Bronchial epithelial cell (primary cell): ENCODE data around the gene MRPL46. TPM values are rescaled to one million over a fixed set of nuclear protein-coding genes. Genes with fewer than 3 reads are reported as not detected.

Experiments used
- DNase-seq: peaks from one replicate; pipeline ENCODE4 v3.0.0-alpha.2; 2010; ENCODE audit warnings: low read depth
- FAIRE-seq: peaks from 2 replicates; lab custom pipeline; 2011; peaks lifted over from hg19 to GRCh38; lab: Jason Lieb, UNC
- H3K27me3 ChIP-seq: 2 replicates; pipeline ENCODE4 v1.5.1; 2011; ENCODE audit warnings: low read length; ENCODE audit not compliant: control insufficient read depth, insufficient read depth
- H3K36me3 ChIP-seq: 2 replicates; pipeline ENCODE4 v1.5.1; 2011; ENCODE audit warnings: low read length; ENCODE audit not compliant: control insufficient read depth, insufficient read depth
- H3K4me3 ChIP-seq: 2 replicates; pipeline ENCODE4 v1.5.1; 2011; ENCODE audit warnings: mild to moderate bottlenecking, low read depth, low read length, control low read depth
- total RNA-seq: library from RNA; depleted of rRNA; stranded (reverse); fragments of >200 nt; gene quantifications from 2 replicates; pipeline ENCODE4 v1.2.1, GENCODE V29; 2014
- TF ChIP-seq, protein P1 (sequence below): IDR thresholded peaks from 2 replicates; pipeline ENCODE4 v1.5.1; 2011; ENCODE audit warnings: mild to moderate bottlenecking, moderate library complexity, low read length, control low read depth, inconsistent platforms; ENCODE audit not compliant: insufficient read depth, severe bottlenecking

MRPL46 gene
- total RNA-seq = 14.5 and 18.6 TPM in 2 replicates

DNA sequence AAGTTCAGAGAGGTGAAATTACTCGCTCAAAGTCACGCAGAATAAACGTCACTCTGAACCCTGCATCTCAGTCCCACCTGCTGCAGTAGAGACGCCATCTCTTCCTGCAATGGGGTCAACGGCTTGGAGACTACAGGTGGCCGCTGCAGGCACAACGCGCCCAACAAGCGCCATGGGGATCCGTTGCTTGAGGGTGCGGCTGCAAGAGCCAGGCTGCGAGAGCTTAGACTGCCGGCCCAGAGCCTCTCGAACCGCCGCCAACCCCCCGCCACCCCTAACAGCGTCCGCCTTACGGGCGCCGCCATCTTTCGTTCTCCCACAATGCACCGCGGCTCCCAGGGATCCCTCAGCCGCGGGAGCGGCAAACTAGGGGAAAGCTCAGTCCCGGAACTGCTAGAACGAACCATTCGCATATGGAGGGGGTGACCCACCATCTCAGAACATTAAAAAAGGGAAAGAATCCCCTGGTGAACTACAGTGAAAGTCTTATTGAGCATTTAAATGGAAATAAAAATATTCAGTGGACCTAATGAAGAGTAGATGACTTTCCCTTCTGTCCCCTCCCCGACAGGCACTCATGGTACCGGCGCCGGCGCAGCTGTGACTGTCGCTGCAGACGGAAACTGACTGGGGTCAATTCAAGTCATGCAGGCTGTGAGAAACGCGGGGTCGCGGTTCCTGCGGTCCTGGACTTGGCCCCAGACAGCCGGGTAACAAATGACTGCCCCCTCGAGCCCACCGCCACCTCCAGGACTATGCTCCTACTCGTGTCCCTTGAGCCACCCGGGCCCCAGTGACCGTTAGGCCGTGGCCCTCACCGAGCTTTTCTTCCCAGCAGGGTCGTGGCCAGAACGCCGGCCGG, at the start of gene MRPL46, which contains the start of gene MRPS11:
Gene MRPL46 (minus strand): TSS at position 316 of the 862 bp plus-strand sequence. CDS start 11 bp downstream, at position 305.
Gene MRPS11 (plus strand): TSS at position 636 of the 862 bp plus-strand sequence. CDS start 10 bp downstream, at position 646.
- Histone ChIP-seq H3K36me3 (peaks cover 7% of the 10 kb centered on the region), H3K4me3 (peak within 1 kb of the TSS; percentile 51), H3K27me3 (no peaks in the 10 kb centered on the region)
- no peak for FAIRE-seq
- DNase-seq = peak; percentile 66
- TF ChIP-seq, protein P1, sequence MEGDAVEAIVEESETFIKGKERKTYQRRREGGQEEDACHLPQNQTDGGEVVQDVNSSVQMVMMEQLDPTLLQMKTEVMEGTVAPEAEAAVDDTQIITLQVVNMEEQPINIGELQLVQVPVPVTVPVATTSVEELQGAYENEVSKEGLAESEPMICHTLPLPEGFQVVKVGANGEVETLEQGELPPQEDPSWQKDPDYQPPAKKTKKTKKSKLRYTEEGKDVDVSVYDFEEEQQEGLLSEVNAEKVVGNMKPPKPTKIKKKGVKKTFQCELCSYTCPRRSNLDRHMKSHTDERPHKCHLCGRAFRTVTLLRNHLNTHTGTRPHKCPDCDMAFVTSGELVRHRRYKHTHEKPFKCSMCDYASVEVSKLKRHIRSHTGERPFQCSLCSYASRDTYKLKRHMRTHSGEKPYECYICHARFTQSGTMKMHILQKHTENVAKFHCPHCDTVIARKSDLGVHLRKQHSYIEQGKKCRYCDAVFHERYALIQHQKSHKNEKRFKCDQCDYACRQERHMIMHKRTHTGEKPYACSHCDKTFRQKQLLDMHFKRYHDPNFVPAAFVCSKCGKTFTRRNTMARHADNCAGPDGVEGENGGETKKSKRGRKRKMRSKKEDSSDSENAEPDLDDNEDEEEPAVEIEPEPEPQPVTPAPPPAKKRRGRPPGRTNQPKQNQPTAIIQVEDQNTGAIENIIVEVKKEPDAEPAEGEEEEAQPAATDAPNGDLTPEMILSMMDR = no peak

DNA sequence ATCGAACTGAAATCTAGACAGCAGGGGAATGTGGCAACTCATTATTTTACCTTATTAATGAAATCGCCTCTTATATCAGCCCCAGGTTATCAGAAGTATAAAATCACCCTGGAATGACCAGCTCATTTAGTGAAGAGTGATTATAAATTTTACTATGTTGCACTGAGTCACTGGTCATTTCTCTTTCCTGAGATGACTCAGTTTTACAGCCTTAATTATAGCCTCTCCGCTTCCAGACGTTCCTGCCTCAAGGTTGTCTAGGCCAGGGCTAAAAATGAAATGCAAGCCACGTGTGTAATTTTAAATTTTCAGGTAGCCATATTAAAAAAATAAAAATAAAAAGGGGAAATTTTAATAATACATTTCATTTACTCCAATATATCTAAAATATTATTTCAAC, 46.0 kb upstream of the MRPL46 start:
- no peak for FAIRE-seq
- Histone ChIP-seq H3K4me3 (no peak overlapping the region), H3K27me3 (no peaks in the 10 kb centered on the region), H3K36me3 (no peaks in the 10 kb centered on the region)
- peak; percentile 11 for DNase-seq
- TF ChIP-seq, protein P1 = no peak

DNA sequence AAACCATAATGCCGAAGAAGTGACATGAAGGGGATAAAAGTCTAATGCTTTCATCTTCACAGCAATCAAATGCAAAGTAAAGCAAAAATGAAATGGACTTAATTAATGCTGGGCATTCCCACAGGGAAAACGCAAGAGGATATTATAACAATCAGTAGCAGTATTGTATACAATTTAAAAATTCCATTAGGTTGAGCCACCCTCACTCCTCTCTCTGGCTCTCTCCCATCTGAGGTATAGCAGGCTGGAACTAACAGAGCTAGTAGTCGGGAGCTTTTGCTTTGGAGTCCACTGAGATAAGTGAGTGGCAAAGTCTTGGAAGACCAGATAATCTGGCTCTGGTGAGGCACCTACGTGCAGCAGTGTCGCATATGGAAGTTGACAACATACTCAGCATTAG, 45.4 kb upstream of the MRPL46 start:
- H3K4me3 ChIP-seq = no peak overlapping the region
- no peak for FAIRE-seq
- H3K36me3 ChIP-seq = no peaks in the 10 kb centered on the region
- TF ChIP-seq, protein P1 = no peak
- H3K27me3 ChIP-seq = no peaks in the 10 kb centered on the region
- no peak for DNase-seq

DNA sequence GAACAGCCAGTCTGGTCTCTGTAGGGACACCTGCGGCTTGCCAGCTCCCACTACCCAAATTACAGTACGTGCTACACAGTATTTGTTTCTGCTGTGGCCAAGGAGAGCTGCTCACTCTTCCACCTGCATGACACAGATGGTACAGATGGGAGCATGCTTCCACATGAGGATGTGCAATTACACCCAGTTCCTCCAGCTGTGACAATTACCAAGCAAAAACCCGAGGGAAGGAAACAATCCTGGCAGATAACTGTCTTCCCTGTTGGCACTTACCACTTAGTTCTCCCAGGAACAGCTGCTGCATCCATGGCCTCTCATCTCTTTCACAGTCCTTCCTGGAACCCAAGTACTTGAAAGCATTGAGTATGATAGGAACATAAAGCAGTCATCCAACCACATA, 44.9 kb upstream of the MRPL46 start:
- TF ChIP-seq, protein P1 = no peak
- no peaks in the 10 kb centered on the region for H3K36me3 ChIP-seq
- no peak for DNase-seq
- no peak for FAIRE-seq
- H3K4me3 ChIP-seq = no peak overlapping the region
- H3K27me3 ChIP-seq = no peaks in the 10 kb centered on the region

DNA sequence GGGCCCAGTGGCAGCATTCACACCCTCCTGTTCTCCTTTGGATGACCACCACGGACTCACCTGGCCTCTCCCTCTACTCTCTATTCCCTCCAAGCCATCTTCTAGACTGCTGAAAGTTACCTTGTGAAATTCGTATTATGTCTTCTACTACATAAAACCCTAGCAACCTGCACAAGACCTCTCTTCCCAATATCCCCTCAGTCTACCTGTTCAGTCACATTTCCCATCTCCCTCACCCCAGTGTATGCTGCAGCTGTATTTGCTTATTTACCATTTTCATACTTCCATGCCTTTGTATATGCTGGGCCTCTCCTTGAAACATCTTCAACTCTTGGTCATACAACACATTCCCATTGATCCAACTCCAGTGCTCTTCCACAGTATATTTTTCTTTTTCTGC, 44.0 kb upstream of the MRPL46 start:
- Histone ChIP-seq H3K27me3 (no peaks in the 10 kb centered on the region), H3K36me3 (no peaks in the 10 kb centered on the region), H3K4me3 (no peak overlapping the region)
- FAIRE-seq (no peak), DNase-seq (no peak)
- TF ChIP-seq, protein P1 = no peak
